Measurements from ENCODE around the gene OCA2.
A peak's percentile ranks its signal among the peaks of the same experiment; 100 is the strongest.
"Not testable (repeated sequence)": the region's sequence is repeated elsewhere in the genome, so short reads cannot be mapped to it uniquely, and the experiment has no call there.

The OCA2 gene

DNA sequence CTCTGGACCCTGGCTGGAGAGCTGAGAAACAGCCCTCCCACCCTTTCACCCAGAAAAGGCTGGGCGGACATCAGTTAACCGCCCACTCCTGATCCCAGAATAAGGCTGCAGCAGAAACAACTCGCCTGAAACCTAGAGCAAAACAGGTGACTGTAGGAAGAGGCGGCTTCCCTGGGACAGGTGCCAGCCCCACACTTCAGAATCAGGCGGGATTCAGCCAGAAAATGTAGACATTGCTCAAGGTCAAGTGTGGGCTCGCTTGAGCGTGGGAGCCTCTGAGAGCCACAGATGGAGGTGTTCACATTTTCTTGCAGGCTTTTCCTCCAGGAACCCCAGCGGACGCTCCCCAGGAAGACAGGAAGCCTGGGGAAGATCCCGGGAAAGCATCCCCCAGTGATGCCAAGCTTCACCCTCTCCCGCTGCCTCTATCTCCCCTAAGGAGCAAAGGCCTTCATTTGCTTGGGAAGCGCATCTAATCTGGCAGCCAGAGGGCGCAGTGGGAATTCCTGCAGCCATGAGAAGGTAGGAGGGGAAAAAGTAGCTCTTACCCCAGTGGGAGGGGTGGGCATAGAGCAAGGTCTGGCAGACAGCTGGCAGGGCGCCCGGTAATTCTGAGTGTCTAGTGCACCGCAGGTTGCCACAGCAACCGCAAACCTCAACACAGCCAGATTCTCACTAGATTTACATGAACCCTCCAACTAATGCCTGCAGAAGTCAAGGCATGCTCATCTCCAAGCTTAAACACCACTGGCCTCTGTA is 77.7 kb downstream of the OCA2 start:
- DNase-seq = peak; percentile 87

DNA sequence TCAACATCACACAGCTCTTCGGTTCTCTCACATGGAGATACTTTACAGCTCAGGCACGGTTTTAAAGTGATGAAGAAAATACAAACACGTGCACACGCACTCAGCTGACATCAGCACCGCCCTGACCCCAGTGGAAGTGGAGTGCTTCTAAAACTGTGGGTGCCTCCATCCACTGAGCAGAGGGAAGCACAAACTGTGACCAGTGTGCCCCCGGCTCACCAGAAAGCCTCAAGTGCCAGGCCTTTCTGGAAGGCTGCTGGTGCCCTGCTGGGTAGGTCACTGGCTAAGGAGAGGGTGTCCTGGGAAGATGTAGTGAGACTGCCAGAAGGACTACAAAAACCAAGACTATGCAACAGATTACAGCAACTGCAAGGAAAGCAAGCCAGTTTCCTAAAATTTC is 78.5 kb downstream of the OCA2 start:
- no peak for DNase-seq

DNA sequence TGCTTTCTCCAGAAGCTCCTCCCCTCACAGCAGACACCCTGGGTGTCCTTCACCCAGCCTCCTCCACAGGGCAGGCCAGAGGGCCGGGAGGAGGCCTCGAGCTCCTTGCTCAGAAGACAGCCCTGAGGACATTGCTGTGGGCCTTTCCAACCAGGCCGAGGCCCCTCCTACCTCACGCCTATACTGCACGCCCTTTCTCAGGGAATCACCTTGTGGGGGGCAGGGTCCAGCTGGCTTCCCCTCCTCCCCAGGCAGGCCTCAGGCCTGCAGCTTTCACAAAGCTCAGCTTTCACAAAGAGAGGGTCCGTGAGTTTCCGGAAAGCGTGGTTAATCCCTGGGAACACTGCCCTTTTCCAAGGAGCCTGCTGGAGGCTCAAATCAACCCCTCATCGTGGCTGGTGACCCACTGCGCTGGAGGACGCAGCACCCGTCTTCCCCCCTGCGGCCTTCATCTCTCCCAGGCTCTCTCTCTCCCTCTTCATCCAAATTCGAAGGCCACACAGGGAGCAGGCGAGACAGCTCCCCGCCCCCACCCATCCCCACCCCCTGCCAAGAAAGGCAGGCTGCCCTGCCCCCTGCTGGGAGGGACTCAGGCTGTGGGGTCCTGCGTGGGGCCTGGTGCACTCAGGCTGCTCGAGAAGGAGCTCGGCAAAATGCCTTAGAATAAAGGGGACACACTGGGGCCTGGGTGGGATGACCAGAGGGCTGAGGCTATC is 79.4 kb downstream of the OCA2 start:
- DNase-seq = no peak

DNA sequence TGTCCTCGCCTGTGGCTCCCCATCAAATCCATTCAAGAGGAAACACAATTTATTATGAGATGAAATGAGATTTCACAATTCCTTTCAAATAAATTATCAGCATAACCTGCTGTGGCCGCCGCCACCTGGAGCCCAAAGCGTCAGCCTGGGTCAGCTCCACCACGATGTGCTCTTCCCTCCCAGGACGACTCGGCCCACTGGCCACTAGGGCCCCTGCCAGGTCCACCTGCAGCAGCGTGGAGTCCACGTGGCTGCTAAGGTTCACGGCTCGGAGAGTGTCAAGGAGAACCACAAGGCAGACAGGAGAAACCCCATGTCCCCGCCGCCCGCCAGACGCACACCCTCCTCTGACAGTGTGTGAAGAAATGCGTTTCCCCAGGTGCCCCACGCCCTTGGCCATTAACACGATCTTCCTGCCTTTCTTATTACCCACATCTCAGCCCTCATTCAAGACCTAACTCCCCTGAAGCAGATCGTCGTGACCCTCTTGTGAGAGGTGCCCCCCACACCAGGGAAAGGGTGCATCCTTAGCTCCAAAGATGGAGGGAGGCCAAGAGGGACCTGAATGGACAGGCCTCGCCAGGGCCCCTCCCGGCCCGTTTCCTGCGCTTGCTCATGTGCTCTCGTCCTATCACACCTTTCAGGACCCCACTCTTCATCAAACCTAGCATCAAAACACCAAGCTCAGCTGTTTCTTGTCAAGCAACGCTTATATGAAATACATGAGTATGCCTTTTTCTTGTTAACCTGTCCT is 80.6 kb downstream of the OCA2 start:
- no peak for DNase-seq

DNA sequence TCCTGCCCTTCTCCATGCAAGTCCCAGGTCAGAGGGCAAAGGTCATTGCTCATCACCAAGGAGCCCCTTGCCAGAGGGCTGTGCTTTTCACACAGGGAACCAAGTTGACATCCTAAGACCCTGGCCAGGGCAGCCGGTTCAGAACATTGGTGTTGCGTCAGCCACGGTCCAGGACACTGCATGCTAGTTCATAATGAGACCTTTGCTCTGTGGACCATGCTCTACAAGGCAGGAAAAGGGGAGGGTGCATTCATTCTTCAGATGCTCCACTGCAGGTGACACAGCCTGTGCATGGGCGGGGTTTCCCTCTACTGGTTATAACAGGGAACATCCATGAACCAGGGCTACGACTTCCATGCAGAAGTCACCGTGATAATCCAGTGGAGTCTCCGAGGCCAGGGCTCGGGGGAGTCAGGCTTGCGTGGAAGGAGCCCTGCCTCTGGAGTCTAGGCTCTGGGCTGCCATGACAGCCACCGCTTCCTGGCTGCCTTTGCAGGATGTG is 81.6 kb downstream of the OCA2 start:
- no peak for DNase-seq

DNA sequence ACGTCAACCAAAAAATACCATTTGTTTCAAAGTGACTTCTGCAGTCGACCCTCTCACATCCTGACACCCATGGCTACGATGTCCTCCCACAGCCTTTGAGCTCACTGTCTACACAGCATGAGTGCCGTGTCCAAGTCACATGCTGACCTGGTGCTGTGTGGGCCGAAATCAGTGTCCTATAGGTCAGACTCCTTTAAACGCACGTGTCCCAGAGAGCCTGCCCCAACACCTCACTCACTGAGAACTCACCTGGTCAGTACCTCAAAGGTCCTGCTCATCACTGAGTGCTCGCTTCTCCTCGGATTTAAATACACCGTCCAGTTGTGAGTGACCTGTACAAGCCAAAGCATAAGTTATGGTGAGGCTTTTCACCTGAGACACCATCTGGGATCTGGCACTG is 83.3 kb downstream of the OCA2 start:
- no peak for DNase-seq

DNA sequence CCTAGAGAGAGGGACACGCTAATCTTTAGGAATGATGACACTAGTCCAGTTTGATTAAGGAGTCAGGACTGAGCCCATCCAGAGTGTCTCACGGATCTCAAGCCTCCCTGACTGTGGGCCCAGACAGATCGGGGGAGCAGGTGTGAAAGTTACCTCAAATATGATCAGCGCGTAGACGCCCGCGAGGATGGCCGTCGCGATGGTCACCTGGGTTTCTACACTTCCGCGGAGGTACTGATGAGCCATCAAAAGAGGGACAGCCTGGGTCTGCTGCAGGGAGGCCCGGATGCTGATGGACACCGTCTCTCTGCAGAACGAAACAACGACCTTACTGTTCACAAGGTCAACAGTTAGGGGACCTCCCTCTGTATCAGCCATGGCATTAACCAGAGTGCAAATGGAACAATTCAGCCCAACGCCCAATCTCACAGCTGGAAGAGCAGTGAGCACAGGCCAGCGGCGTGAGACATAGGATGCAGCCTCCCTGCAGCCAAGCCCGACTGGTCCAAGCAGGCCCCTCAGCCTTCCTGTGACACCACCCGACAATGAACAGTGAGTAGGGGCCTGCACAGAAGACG is 84.4 kb downstream of the OCA2 start:
- no peak for DNase-seq

DNA sequence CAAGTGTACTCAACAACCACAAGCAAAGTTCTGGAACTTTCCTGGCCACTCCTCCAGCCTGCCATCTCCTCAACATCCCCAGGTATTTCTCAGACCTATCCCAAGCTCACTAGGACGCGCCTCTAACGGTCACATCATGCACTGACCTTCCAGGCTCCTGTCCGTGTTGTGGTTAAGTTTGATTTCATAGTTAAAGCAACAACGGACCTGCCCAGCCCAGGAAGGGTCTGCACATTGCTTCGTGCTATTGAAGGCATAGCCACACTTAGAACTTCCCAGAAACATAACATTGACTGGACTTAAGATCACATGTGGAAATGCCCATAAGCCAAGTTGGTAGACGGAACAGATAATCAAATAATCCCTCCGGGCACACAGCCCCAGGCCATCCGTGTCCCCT is 85.1 kb downstream of the OCA2 start:
- DNase-seq = no peak

DNA sequence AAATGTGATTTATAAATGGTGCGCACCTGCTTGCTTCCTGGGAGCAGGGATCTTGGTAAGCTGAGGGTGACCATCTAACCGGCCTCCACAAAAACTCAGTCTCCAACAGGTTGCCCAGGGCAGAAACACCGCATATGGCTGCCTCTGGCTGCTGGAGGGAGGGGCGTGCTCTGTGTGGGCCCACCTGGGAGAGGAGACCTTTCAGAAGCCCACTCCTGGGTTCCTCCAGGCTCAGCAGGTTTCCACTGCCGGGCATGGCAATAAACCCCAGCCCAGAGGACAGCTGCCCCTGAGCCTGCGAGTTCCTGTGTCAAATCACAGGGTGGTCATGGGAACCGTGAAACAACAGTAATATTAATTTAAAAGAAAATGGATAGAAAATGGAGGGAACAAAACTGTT is 85.6 kb downstream of the OCA2 start:
- no peak for DNase-seq

DNA sequence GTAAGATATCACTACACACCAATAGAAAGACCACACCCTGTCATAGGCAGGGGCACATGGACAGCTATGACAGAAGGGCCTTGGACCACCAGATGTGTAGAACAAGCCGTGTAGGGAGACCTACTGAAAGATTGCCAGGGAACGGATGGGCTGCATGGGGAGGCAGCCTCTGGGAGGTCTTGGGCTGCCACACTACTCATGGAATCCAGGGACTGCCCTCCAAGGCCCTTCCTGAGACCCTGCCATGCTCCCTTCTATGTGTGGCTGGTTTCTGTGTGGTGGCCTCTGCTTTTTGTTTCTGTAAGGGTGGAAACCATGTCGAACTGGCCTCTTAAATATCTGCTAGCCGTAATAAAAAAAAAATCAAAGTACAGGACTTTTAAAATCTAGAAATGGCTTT is 86.9 kb downstream of the OCA2 start:
- DNase-seq = no peak

DNA sequence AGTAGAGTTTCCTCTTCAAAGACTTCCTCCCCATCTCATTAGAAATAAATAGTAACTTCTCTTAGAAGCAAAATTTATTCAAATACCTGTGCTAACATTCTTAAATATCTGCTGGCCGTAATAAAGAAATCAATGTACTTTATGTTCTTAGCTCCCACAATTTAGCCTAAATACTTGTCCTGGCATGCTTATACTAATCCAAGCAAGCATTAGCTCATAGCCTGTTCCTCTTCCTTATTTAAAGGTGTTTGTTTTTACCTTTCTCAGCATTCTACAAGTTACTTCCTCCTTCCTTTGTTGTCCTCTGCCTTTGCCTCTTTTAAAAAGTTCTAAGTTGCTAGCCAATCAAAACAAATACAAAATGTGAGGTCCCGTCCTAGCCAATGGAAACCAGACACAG is 90.9 kb downstream of the OCA2 start:
- not testable (repeated sequence) for DNase-seq

DNA sequence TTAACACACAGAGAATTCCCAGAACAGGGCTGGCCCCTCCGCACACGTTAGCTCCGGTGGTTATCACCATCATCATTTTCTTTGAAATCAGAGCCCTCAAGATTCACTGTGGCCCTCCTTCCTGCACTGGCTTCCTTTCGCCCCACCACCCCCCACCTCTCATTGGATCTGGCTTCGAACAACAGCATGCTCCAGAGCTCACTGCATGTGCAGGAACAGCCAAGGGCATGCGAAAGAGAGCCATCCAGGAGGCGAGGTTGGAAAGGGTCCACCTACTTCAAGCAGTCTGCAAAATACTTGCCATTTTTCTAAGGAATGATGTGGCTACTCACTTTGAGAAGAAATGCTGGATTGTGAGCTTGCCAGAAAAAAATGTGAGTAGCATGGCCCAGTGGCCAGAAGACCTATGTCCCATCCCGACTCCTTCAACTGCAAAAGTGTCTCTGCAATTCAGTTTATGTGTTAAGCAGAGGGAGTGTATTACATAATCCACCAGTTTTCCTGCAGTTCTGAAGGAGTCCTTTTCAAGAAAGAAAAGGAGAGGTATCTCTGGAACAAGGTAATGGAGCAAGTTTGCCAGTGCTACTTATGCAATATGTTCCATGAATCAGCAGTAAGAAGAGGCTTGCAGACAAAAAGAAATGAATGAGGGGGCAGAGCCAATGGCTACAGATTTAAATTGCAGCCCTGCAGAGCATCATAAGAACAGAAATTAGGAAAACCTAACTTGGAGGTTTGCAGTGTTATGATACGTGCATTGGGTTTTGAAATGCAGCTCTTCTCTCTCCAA is 92.8 kb downstream of the OCA2 start:
- no peak for DNase-seq

DNA sequence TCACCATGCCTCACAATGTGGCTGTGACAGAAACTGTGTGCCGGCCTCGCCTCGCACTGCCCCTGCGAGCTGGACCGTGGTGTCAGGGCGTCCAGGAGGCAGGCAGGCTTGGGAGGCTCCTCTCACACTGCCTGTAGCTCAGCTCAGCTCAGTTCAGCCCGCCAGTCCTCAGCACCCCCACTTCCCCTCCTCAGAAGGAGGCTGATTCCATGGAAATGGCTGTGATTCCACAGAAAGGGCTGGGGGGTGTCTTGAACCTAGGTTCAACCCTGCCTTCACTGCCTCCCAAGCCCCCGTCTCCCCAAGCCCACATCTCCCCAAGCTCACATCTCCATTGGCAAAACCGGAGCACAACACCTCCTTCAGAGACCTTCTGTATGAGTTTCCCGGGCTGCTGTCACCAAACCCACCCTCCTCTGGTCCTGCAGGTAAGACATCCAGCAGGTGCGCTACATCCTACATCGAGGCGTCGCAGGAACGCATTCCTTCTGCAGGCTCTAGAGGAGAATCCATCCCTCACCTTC is 94.0 kb downstream of the OCA2 start:
- DNase-seq = no peak

DNA sequence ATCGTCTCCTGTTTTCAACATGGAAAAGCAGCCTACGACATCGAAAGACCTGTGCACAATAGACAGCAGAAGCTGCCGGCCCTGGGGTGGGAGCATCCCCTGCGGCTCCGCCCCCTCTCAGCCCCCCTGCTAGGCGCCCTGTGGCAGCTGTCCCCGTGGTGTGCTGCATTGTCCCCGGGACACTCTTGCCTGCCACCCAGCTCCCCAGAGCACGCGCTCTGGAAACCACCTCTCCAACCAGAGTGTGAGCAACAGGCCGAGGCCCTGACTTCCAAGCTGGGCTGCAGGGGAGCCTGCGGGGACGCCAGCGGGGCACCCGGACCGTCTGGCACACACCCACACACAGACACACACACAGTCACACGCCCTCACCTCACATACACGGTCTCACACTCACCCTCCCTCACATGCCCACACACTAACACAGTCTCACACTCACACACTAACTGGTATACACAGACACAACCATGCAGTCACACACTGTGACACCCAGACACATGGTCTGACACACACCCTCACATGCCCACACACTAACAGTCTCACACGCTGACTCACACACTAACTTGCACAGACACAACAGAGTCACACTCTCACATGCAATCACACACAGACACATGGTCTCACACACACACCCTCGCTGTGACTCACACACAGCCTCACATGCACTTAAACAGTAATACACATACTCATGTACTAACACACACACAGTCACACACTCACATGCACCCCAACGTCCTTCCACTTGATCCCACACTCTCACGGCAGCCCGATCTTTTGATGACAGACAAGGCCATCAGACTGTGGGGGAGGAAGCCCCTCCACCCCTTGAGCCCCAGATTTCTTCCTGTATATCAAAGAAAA is 94.7 kb downstream of the OCA2 start:
- no peak for DNase-seq

DNA sequence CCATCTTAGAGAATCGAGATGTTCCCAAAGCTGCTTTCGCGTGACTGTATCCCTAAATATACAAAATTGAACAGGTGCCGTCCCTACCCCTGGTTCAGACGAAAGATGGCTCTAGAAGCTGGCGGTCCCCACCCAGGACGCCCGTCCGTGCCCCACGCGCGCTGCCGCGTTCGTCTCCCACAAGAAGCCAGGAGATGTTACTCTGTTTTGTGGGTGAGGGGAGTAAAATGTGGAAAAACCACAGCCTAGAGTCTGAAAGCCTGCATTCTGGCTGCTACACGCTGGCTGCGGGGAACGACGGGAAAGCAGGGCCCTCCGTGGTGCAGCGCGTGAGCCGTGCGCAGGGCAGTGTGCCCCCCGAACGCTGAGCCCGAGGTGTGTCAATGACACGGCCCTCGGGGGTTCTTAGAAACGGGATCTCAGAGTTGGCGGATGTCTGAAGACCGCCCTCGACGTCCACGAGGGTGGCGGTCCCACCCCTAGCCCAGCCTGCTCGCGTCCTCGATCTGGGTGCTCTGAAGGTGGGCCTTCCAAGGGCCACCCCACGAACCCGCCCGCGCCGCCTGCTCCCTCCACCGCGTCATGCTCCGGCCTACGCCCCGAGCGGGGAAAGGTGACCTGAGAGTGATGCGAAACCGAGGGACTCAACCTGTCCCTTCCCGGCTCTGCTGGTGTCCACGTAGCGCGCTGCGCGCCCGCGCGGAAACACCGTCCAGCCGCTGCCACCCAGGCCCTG is 95.6 kb downstream of the OCA2 start:
- no peak for DNase-seq

DNA sequence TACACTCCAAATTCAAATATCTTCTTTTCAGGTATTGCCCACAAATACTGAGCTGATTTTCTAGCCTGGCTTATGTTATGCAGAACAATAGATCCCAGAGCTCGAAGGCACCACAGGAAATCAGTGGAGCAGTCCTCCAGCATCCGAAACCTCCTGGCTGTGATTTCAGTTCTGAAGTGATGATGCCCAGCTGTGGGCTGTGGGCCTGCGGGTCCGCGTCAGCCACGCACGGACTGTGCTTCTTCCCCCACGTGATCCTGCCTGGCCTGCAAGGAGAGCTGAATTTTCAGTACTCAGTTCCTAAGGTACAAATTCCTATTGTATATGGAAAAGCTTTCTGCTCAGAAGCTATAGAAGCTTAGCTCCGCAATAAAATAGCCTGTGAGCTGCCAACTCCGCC is 96.2 kb downstream of the OCA2 start:
- no peak for DNase-seq

DNA sequence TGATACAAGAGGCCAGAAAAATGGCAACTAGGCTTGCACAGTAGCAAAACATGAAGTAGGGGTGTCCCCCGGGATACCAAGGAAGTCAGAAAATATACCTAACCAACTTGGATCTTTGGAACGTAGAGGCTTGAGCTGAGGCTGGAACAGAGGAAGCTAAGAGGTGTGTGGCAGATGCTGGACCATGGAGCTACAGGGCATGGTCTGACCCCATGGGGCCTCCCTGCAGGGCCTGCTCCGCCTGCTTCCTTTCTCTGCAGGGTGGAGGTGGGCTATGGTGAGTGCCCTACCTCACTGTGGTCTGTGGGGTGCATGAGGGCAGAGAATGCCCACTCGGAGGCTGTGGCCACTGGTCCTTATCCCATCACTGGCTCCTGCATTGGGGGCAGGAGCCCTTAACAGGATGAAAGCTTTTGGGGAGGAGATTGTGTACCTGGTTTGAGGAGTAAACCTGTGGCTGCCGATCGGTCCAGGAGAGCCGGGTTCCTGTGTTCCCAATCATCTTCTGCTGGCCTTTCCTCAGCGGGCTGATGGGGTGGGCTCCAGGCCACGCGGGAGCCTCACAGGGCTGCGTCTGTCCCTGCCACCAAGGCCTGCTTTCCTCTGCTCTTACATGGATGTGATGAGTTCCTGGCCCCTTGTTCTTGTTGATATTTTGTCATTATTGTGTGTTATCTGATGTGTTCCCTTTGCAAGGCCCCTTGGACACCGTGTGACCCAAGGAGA is 96.8 kb downstream of the OCA2 start:
- DNase-seq = no peak

DNA sequence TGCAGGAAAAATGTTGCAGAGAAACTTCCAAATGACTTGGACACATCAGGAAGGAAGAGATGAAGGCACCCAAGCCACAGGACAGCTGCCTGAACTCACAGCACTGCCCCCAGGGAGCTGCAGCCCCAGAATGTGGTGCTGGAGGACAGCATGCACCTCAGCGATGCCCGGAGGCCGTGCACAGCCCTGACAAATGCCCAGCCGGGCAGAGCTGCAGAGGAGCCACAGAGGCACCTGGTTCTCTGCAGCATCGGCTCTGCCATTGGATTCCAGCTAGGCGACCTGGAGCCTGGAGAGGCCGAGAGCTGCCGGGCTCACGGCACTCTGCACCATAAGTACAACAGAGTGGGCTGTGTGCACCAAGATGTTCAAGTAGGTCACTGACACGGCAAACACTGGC is 97.5 kb downstream of the OCA2 start:
- DNase-seq = no peak

DNA sequence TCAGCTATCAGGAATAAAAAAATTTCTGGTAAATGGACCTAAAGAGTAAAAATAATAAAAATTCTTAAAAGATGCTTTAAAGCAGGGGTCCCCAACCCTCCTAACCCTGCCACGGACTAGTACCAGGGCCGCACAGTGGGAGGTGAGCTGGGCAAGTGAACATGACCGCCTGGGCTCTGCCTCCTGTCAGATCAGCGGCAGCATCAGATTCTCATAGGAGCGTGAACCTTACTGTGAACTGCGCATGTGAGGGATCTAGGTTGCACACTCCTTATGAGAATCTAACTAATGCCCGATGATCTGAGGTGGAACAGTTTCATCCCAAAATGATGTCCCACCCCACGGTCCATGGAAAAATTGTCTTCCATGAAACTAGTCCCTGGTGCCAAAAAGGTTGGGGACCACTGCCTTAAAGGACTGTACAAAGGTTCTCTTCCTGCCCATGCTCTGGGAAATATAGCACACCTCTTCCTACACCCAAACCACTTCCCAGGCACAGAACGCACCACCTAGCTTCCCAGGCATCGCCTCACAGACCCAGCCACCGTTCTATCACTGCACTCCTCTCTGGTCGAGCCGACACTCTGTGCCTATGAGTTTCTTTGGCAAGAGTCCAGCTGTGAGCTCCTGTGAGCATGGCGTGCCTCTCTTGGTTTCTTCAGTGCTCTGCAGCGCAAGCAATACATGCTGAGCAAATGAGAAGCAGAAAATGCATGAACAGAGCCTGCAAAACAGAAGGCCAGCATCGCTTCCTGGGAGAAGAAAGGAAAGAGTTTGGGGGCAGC is 104.9 kb downstream of the OCA2 start:
- peak; percentile 45 for DNase-seq
